GM19452 (cell line): ENCODE results near the gene MACROD2.
A peak's percentile ranks its signal among the peaks of the same experiment; 100 is the strongest.
"Not testable (repeated sequence)": the region's sequence is repeated elsewhere in the genome, so short reads cannot be mapped to it uniquely, and the experiment has no call there.

Source experiments
- ATAC-seq: cut with Tn5 transposase; IDR thresholded peaks from one replicate; pipeline ENCODE4 v1.9.1; 2021; ENCODE audit not compliant: unreplicated experiment

Gene MACROD2

GRCh38 chr20:15185322-15185721, 1190.0 kb downstream of the MACROD2 start:
- ATAC-seq = no peak

- ATAC-seq = no peak
These were observed 1190.6 kb downstream of the MACROD2 start for GRCh38 chr20:15185913-15186312.

DNA sequence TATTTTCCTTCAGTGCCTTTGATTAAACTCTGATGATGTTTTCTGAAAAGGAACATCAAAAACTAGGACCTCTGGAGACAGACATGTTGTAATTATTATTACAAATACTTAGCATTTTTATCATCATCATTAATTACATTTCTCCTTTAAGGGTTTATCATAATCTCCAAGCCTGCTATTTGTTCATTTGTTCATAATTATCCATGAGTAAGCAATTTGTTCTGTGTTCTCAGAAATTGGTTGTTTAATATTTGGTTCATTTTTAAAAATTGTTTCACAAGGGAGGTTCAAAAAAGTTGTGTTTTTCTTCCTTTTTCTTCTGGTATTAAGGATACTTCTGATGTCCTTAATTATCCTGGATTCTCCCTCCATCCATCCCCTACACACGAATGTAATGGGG, 1192.3 kb downstream of the MACROD2 start:
- no peak for ATAC-seq

GRCh38 chr20:15188415-15188814, 1193.1 kb downstream of the MACROD2 start:
- no peak for ATAC-seq

DNA sequence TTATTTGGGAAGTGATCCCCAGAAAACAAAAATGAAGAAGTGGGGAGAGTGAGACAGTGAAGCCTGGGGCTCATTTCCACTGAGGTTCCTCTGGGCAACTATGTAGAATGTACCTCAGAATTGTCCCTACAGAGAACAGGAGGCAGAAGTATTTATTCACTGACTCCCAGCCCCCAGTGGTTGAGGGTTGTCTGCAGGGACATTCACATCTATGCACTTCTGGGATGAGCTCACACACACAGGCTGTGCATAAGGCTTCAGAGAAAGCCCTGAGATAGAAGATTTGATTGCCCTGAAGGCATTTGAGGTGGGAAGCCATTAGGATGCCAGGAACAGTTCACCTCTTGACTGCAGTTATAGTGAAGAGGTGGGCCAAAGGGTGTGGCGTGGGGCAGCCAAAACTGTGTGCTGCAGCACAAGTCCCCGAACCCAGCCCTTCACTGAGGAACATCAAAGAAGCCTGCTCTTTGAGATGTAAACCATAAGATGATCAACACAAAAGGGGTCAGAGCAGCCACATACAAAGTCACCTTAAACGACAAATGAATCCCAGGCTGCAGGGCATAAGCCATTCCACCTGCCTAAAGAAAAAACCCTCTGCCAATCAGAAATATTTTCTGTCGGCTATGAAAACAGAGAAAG, 1195.9 kb downstream of the MACROD2 start:
- no peak for ATAC-seq

DNA sequence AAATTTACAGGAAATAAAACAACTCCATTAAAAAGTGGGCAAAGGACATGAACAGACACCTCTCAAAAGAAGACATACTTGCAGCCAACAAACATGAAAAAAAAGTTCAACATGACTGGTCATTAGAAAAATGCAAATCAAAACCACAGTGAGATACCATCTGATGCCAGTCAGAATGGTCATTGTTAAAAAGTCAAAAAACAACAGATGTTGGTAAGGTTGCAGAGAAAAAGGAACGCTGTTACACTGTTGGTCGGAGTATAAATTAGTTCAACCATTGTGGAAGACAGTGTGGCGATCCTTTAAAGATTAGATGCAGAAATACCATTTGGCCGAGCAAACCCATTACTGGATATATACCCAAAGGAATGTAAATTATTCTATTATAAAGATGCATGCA, 1200.1 kb downstream of the MACROD2 start:
- no peak for ATAC-seq

DNA sequence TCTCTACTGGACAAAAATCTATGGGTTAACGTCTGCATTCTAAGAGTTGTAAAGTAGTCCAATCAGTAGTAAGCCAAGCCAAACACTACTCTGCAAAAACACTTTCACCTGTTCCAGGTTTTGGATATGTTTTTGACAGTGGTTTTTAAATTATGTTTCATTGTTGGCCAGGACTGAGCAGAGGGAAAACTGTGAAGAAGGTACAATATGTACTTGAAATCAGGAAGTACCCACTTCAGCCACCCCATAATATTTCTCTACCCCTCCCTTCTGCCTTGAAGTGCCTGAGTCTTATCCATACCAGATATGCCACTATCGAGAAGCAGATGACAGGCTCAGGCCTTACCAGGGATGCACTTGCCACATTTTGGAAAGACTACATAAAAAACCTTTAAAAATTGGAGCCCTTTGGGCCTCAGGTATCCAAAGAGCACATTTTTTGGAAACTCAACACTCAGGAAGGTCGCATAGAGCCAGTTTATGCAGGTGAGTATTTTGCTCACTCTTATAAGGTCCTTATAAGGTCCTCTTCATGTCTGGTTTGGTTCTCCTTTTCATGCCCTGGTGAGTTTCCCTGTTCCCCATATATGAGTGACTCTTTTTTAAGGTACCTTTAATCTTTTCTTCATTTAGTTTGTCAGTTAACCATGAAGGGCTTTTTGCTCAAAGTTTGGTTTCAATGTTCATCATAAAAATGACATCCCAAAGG, 1201.4 kb downstream of the MACROD2 start:
- no peak for ATAC-seq

DNA sequence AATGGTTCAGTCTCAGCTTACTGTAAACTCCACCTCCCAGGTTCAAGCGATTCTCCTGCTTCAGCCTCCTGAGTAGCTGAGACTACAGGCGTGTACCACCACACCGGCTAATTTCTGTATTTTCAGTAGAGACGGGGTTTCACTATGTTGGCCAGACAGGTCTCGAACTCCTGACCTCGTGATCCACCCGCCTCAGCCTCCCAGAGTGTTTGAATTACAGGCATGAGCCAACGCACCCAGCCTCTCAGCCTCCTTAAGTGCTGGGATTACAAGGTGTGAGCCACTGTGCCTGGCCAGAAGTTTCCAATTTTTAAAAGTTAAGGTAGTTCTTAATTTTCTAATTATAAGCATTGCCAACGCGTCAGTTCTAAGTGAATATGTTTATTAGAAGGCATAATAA, 1202.7 kb downstream of the MACROD2 start:
- not testable (repeated sequence) for ATAC-seq

- ATAC-seq = peak; percentile 47
These were observed 1204.4 kb downstream of the MACROD2 start for GRCh38 chr20:15199698-15200097.

- peak; percentile 83 for ATAC-seq
These were observed 1204.8 kb downstream of the MACROD2 start for GRCh38 chr20:15200147-15200565.

DNA sequence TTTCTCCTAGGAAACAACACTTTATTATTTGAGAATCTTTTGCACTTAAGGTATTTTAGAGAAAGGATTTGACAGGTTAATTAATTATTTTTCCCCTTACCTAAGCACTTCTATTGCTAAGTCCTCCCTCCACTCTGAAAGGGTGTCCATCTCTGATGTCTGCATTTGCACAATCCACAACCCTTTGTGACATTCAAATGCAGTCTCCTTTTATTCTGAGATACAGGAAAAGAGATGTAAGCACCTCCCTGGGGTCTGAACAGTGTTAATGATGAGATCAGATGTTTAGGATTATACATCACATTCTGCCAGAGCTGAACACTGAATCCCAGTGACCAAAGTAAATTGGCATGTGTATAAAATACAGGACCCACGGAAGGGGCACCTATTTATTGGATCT, 1206.3 kb downstream of the MACROD2 start:
- no peak for ATAC-seq

- ATAC-seq = no peak
These were observed 1208.9 kb downstream of the MACROD2 start for GRCh38 chr20:15204234-15204633.

GRCh38 chr20:15205028-15205427, 1209.7 kb downstream of the MACROD2 start:
- no peak for ATAC-seq

- ATAC-seq = no peak
These were observed 1210.4 kb downstream of the MACROD2 start for GRCh38 chr20:15205719-15206118.

GRCh38 chr20:15209537-15209936, 1214.2 kb downstream of the MACROD2 start:
- no peak for ATAC-seq

GRCh38 chr20:15214051-15214450, 1218.7 kb downstream of the MACROD2 start:
- ATAC-seq = no peak

DNA sequence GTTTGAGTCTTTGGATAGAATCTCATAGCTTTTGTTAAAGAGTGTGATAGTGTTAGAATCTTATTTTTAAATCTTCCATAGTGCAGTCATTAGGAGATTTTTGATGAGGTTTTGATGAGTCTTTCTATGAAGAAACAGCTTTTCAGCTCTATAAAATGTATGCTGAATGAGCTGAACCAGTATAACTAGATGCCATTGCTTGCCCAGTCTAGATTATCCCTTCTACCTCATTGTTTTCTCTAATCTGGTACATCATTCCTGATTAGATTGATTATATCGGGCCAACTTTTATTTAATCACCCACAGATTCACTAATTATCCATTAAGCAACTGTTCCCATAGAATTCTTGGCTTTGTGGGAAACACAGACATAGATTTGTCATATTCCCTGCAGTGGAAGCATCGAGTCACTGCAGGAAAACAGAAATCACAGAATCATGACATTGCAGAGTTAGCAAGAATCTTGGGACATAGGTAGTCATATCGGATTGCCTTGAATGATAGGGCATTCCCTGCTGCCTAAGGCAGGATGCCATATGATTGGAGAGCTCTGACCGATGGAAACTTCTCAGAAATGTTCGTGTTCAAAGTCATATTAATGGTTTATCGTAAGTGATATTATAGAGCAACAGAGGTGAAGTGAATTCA, 1224.8 kb downstream of the MACROD2 start:
- no peak for ATAC-seq

DNA sequence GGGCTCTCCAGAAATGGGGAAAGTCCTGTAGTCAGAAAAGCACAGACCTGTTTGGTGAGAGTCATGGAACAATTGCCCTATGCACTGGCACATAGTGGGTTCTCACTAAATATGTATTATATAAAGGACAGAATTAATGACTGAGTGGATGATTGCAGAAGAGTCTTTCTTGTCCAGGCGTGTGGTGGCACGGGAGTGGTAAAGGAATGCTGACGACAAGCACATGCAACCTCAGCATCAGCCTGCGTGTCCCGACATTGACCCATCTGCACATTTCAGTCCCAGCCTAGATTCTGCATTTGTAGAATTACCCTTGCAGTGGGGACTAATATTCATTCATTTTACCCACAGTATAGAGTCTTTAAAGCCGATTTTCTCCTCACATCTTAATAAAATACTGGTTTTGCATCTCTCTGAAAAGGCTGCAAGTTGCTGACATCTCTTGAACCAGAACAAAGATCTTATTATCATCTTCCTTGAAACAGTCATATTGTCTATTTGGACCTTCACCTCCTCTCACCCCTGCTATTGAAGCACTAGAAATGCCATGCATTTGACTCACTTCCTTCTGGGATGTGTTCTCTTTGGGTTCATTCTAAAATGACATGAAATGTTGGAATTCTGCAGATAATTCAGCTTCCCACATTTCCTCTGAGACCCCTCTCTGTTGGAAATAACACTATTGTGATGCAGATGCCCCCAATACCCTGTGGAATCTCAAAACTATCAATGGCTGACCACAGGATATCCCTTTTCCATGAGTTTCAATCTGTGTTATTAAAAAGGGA, 1225.7 kb downstream of the MACROD2 start:
- ATAC-seq = no peak

DNA sequence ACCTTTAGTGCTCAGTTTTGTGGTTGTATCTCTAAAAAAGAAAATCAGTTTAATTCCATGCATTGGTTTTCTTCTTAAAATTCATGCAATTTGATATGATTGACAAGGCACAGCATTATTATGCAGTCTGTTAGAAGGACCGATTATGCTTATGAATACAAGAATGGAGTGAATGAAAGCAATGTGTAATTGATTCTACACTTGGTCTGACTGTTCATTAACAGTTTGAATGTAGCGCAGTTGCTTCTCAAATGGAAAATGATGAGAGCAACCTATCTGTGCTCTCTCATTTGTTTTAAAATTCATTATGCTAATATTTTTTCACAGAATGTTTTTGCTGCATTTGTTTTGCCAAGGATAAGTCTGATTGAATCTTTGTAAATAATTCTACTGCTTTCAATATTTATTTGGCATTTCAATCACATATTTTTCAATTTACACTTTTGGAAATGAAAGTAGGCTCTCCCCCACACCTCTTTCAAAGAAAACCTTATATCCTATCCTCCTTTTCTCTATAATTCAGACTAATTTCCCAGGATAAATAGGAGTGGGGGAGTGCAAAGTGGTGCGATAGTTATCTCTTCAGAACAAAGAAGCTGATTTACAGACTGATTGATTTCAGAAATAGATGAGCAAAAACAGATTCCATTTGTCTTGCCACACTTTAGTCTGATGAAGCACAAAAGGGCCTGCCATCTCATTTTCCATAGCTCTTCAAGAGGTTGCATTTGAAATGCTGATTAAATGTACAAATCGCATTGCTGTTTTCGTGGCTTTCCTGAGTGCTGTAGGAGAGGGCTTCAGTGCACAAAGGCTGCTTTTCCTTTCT, 1227.4 kb downstream of the MACROD2 start:
- no peak for ATAC-seq

DNA sequence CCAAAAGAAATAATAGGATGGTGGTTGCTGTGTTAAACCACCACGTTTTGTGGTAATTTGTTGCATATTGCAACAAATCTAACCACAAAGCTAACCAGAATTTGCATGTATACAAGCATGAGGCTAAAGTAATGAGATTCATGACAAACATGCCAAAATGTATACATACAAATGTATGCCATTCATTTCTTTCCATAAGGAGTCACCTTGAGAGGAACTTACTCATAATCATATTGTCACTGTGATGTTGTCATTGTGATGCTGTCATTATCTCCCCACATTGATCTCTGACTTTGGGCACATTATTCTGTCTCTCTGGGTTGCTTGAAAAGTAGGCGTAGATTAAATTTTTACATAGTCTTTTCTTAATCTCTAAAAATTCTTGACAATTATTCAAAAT, 1228.9 kb downstream of the MACROD2 start:
- ATAC-seq = no peak

GRCh38 chr20:15227102-15227501, 1231.8 kb downstream of the MACROD2 start:
- ATAC-seq = no peak
